HG02623 (cell line): Measurements from ENCODE around the gene DES.

Experiments used
- ATAC-seq: cut with Tn5 transposase; IDR thresholded peaks from one replicate; pipeline ENCODE4 v1.9.1; 2021; ENCODE audit warnings: moderate library complexity; ENCODE audit not compliant: unreplicated experiment

DES gene

DNA sequence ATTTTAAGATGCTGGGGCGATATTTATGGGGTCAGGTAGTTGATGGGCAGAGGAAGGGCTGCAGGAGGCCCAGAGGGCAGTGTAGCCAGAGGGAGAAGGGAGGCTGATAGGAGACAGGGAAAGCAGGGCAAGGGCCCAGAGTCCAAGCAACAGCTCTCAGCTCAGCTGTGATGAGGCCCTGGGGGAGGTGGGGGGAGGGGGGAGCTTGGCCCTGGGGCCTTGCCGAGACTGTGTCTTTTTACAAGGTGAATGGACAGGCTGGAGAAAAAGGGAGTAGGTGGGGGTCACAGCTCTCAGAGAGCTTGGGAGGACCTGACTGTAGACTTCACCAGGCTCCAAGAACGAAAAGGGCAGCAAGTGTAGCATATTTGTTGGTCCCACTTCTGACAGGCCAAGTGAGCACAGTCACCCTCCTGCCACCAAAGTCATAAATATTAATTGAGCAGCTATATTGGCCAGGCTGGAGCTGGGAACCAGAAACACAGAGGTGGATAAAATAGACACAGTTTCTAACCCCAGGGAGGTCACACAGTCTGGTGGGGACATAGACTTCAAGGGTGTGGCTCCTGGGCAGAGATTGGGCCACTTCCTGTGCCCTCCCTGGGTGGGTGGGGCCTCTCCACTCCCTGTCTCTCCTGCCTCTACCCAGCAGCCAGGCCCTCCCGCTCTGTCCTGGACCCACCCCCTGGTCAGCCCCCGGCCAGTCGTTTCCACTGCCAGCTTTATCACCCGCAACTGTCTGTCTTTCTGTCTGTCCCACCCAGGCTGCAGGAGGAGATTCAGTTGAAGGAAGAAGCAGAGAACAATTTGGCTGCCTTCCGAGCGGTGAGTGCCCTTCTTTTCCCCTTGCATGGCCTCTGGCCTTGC, 1.4 kb downstream of the DES start:
- no peak for ATAC-seq

DNA sequence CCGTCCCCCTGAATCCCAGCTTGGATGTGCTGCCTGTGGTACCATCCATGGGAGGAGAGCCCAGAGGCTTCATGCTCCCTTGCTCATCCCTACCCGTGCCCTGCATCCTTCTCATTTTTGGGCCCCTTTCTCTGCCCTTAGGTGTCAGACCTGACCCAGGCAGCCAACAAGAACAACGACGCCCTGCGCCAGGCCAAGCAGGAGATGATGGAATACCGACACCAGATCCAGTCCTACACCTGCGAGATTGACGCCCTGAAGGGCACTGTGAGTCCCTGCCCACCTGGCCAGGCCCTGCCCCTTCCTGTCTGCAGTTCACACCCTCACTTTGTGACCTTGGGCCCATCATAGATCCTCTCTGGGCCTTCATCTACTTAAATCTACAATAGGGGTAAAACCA, 2.5 kb downstream of the DES start:
- no peak for ATAC-seq

DNA sequence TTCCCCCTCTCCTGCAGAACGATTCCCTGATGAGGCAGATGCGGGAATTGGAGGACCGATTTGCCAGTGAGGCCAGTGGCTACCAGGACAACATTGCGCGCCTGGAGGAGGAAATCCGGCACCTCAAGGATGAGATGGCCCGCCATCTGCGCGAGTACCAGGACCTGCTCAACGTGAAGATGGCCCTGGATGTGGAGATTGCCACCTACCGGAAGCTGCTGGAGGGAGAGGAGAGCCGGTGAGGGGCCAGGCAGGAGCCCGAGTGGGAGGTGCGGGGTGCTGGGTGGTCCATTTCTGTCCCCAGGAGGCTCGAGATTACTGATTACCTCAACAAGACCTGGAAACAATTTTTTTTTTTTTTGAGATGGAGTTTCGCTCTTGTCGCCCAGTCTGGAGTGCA, 3.1 kb downstream of the DES start:
- no peak for ATAC-seq

DNA sequence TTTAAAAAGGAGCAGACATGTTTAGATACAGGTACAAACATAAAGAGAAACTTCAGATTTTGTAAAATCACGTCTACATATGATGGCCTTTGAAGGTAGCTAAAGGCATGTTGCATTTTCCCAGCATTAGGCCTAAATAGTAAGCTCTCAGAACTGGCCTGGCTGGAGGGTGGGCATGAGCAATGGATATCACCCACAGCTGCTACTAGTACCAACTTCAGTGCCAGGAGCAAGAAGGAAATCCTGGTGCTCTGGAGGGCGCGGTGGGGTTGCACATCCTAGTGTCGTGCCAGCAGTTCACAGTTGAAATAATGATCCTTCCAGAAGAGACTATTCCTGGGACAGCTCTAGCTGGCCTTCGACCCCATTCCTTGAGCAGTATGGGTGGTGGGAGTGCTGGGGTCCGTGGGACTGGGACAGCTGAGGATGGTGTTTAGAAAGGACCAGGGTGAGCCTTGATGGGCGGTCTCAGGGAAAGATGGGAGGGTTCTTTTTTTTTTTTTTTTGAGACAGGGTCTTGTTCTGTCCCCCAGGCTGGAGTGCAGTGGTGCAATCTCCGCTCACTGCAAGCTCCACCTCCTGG, 4.9 kb downstream of the DES start:
- ATAC-seq, result no peak

DNA sequence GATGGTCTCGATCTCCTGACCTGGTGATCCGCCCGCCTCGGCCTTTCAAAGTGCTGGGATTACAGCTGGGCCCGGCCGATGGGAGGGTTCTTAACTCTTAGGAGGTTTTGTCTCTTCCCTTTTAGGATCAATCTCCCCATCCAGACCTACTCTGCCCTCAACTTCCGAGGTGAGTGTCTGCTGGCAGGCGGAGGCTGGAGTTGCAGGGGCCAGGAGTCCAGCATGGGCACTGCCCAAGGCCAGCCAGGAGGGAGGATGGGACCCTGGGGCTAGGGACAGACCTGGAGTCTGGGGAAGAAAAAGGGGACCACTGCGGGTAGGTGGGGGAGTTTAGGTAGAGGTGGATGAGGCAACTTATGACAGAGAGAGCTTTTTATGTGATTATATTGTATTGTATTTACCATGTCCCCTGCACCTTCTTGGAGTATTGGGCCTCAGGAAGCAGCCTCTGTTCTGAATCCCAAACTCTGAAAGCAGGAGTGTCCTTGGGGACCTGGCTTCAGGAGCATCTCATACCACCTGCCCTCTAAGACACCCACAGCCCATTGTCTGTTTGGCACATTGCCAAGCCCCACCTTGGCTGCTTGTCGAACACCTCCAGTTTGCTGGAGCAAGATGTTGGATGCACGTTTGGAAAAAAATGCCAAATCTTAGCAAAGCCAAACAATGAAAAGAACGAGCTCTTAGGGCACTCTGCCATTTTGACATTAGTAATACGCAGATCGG, 5.6 kb downstream of the DES start:
- no peak for ATAC-seq

DNA sequence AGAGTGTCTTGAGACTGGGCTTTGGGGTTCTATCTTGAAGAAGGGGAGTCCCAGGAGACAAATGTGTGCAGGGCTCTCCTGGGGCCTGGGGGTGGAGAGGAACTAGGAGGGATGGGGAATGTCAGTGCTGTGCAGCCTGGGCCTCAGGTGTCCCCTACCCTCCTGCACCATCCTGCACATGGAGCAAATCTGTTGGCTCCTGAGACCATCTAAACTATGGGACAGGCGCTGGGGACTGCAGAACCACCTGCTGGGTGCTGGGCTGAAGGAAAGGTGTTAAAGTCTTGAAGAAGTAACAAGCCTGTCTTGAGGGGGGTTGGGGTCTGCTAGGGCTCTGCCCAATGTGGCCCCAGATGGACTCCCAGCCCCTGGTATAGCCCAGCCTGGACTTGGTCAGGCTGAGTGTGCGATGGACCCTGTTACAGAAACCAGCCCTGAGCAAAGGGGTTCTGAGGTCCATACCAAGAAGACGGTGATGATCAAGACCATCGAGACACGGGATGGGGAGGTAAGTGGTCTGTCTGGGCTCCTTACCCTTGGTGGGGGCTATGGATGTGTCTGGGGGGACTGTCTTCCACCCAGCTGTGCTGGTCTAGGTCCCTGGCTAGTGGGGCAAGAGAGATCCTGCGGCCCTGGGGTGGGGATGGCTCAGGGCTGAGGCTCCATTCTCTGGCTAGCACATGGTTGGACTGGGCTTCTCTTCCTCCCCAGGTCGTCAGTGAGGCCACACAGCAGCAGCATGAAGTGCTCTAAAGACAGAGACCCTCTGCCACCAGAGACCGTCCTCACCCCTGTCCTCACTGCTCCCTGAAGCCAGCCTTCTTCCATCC, 7.3 kb downstream of the DES start:
- no peak for ATAC-seq

DNA sequence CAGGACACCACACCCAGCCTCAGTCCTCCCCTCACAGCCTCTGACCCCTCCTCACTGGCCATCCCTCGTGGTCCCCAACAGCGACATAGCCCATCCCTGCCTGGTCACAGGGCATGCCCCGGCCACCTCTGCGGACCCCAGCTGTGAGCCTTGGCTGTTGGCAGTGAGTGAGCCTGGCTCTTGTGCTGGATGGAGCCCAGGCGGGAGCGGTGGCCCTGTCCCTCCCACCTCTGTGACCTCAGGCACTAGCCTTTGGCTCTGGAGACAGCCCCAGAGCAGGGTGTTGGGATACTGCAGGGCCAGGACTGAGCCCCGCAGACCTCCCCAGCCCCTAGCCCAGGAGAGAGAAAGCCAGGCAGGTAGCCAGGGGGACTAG, 7.9 kb downstream of the DES start:
- ATAC-seq, result no peak

DNA sequence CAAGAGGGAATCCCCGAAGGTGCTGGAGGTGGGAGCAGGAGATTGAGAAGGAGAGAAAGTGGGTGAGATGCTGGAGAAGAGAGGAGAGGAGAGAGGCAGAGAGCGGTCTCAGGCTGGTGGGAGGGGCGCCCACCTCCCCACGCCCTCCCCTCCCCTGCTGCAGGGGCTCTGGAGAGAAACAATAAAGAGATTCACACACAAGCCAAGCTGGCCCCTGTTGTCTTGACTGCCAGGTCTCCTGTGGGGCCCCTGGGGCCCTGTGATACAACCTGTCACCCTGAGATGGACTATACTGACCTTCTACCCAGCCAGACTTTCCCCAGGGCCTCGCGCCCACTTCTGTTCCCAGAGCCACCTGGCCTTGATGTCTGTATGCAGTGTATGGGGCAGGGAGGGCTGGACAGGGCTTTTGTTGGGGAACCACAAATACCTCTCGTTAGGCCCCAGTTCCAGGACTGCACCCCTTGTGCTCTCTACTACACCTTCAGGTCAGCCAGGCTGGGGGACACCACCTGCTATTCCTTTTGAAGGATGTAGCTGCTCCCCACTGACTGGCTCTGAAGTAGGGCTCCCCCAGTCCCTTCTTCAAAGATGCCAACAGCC, 8.5 kb downstream of the DES start:
- ATAC-seq, result no peak

DNA sequence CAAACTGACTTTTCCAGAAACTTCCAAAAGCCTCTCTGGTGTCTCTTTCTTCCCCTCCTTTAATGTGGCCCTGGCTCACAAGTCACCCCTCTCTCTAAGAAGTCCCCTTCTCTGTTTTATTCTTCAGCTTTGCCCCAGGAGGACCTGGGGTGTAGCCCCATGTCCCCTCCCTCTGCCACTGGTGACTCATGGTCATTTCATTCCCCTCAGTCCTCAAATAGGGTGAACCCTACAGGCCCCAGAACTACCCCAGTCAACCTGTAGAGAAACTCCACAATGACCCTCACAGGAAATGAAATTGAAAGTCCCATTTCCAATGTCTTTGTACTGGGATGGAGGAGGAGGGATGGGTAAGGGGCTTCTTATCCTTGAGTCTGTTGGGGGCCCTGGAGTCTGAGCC, 10.3 kb downstream of the DES start:
- ATAC-seq, result no peak

DNA sequence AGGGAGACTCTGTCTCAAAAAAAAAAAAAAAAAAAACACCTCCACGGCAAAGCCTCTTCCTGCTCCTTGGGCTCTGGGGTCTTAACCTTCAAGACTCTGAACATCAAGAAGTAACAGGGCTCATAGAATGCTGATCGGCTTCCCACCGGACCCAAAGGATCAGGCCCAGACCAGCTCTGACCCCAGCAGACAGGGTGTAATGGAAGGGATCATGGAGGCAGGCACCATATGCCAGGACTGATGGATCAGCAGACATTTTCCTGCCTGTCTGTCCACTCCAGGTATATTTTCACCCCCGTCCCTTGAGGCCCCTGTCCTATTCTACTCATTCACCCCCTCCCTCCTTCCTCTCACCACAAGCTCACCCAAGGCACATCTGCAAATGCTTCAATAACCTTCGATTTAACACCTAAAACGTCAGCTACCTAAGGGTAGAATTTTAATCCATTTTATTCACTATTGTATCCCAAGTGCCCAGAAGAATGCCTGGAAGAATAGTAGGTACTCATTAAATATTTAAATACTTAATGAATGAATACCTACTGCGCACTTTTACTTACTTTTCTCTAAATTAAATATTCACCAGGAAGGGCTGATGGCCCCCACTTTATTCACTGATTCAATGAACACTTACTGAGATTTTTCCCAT, 11.9 kb downstream of the DES start:
- ATAC-seq, result no peak

DNA sequence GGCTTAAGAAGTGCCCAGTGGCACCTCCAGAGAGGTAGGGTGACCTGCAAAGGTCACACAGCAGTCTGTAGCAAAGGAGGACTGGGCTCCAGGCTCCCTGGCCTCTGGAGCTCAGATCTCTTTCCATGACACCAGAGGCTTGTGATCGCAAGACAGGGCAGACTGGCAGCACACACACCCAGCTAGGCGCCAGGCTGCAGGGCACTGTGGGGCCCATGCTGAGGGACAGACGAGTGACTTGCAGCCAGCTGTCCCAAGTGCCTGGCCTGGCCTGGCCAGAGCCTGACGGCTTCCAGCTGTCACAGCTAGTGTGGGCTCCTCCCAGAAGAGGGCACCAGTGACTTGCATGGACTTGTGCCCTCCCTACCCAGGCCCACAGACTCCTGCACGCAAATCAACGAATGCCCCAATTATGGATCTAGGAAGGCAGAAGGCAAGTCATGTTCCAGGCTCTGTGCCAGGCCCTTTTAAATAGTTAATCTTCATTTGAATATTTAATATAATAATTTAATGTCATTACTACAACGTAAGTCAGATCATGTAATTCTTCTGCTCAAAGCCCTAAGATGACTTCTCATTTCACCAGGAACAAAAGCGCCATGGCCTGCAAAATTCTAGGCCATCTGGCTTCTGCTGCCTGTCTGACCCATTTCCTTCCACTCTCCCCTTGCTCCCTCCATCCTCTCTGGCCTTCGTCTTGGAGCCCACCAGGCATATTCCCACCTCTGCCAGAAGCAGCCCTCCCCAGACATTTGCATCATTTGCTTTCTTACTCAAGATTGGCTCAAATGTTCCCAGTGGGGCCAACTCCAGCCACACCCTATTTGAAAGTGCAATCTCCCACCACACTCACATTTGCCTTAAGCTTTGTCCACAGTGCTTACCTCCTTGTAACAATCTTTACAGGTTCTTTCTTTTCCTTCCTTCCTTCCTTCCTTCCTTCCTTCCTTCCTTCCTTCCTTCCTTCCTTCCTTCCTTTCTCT, 12.7 kb downstream of the DES start:
- ATAC-seq, result no peak

DNA sequence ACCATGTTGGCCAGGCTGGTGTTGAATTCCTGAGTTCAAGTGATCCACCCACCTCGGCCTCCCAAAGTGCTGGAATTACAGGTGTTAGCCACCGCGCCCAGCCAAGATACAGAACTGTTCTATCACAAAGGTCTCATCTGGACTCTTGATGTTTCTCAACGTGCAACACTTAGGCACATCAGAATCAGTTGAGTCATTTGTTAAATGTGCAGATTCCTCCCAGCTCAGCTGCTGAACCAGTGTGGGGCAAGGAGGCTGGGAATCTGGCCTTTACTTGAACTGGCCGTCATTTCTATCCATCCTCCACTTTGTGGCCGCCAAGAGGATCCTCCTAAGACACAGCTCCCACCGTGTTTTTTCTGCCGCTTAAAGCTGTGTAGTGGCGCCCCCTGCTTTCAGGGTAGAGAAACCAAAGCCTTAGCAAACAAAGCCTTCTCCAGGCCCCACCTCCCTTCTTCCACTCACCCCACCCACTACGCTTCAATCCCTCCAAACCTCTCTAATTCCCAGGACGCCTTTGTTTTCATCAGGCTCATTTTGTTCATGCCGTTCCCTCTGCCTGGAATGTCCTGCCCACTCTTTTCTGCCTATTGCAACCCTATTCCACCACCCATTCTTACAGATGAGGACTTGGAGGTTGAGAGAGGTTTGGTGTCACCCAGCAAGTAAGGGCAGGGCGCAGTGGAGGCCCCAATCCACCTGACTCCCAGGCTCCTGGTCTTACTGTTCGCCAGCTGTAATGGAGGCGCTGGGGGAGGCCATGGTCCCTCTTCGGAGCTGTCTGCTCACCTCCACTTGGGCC, 15.7 kb downstream of the DES start:
- no peak for ATAC-seq

DNA sequence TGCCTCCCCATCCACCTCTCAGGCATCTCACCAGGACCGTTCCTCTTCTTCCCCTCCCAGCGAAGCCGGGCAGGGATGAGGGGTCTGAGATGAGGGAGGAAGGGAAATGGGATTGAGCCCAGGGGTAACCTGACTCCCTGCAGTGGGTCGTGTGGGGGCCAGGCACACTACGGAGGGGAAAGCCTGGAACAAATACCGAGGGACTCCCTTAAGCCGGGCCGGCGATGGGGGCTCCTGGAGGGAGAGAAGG, 16.2 kb downstream of the DES start:
- ATAC-seq, result no peak

DNA sequence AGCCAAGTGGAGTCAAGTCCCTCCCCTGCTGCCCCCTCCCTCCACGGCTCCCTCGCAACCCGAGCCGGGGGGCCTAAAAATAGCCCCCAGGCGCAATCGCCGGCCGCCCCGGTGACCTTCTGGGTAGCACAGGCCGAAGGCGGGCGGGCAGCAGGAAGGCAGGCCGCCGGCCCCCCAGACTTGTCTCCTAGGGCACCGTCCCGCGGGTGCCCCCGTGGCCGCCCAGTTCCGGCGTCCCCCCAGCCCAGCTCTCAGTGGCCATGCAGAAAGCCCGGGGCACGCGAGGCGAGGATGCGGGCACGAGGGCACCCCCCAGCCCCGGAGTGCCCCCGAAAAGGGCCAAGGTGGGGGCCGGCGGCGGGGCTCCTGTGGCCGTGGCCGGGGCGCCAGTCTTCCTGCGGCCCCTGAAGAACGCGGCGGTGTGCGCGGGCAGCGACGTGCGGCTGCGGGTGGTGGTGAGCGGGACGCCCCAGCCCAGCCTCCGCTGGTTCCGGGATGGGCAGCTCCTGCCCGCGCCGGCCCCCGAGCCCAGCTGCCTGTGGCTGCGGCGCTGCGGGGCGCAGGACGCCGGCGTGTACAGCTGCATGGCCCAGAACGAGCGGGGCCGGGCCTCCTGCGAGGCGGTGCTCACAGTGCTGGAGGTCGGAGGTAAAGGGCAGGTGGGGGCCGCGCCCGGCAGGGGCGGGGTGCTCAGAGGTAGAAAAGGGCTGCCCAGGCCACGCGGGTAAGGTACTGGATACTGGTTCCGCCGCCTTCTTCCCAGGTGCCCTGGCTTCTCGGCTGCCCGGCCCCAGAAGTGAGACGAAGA, 16.7 kb downstream of the DES start, which contains the start of gene SPEG:
TSS of gene SPEG (plus strand) at position 126 of the 808 bp plus-strand sequence. CDS start at position 261, 135 bp downstream.
- no peak for ATAC-seq

DNA sequence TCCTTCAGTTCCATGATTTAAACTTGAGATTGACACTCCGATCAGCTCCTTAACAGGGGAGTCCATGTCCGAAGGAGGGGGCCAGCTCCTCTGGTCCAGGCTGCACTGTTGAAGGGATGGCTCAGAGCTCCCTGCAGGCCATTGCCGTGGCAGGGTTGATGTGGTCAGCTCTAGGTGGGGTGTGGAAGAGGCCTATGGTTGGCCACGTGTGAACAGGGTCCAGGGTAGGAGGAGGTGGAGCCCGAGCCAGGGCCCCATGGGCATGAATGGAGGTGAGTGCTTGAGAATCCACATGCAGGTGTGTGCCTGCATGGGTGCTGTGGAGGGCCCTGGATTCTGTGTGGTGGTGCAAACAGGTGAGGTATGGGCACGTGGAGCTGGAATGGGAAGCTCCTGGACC, 17.5 kb downstream of the DES start:
- ATAC-seq, result no peak

DNA sequence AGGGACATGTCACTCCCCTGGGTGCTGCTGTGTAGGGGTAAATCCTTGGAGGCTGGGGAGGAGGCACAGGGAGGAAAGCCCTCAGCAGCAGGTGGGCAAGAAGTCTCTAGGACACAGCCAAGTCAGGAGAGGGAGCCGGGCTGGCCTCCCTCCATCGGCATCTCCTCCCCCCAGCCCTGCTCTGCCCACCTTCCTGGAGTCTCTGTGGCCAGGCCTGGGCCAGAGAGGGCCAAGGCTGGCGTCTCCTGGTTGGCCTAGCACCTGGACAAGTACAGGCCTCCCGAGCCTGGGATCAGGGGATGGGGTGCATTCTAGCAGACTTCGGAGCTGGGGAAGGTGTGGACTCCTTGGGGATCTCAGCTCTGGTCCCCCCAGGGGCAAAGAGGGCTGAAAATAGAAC, 18.3 kb downstream of the DES start:
- no peak for ATAC-seq

DNA sequence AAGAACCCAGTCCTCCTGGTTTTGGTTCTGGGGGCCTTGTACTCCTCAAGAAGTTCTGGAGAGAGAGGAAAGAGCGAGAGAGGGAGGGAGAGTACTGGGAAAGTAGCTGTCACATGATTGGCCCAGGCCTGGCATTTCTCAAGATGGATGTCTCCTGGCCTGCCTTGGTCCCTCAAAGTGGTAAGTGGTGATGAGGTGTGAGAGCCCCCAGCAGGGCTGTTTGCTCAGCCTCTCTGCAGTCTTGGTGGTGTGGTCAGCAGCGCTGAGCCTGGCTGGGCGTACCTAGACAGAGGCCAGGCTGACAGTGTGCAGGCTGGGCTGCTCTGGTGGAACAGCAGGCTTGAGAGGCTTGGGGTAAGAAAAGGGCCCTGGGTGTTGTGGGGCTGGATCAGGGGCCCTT, 19.0 kb downstream of the DES start:
- ATAC-seq, result no peak
